Stimulated activated CD4-positive, alpha-beta T cell treated with anti-CD3 and anti-CD28 coated beads, TNF-alpha, amount 100 ng/mL, for 1 hour (primary cell): ENCODE measurements around the gene PARP14.
A peak's percentile ranks its signal among the peaks of the same experiment; 100 is the strongest.
"Not testable (repeated sequence)": the region's sequence is repeated elsewhere in the genome, so short reads cannot be mapped to it uniquely, and the experiment has no call there.

Experiments used
- DNase-seq, 3 donors: peaks; one replicate each; pipeline ENCODE4 v3.0.0-alpha.2; 2020; ENCODE audit warnings: low read depth in 3 of 3, low spot score in 1 of 3

The PARP14 gene, protein sequence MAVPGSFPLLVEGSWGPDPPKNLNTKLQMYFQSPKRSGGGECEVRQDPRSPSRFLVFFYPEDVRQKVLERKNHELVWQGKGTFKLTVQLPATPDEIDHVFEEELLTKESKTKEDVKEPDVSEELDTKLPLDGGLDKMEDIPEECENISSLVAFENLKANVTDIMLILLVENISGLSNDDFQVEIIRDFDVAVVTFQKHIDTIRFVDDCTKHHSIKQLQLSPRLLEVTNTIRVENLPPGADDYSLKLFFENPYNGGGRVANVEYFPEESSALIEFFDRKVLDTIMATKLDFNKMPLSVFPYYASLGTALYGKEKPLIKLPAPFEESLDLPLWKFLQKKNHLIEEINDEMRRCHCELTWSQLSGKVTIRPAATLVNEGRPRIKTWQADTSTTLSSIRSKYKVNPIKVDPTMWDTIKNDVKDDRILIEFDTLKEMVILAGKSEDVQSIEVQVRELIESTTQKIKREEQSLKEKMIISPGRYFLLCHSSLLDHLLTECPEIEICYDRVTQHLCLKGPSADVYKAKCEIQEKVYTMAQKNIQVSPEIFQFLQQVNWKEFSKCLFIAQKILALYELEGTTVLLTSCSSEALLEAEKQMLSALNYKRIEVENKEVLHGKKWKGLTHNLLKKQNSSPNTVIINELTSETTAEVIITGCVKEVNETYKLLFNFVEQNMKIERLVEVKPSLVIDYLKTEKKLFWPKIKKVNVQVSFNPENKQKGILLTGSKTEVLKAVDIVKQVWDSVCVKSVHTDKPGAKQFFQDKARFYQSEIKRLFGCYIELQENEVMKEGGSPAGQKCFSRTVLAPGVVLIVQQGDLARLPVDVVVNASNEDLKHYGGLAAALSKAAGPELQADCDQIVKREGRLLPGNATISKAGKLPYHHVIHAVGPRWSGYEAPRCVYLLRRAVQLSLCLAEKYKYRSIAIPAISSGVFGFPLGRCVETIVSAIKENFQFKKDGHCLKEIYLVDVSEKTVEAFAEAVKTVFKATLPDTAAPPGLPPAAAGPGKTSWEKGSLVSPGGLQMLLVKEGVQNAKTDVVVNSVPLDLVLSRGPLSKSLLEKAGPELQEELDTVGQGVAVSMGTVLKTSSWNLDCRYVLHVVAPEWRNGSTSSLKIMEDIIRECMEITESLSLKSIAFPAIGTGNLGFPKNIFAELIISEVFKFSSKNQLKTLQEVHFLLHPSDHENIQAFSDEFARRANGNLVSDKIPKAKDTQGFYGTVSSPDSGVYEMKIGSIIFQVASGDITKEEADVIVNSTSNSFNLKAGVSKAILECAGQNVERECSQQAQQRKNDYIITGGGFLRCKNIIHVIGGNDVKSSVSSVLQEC (N-terminal part only)

DNA sequence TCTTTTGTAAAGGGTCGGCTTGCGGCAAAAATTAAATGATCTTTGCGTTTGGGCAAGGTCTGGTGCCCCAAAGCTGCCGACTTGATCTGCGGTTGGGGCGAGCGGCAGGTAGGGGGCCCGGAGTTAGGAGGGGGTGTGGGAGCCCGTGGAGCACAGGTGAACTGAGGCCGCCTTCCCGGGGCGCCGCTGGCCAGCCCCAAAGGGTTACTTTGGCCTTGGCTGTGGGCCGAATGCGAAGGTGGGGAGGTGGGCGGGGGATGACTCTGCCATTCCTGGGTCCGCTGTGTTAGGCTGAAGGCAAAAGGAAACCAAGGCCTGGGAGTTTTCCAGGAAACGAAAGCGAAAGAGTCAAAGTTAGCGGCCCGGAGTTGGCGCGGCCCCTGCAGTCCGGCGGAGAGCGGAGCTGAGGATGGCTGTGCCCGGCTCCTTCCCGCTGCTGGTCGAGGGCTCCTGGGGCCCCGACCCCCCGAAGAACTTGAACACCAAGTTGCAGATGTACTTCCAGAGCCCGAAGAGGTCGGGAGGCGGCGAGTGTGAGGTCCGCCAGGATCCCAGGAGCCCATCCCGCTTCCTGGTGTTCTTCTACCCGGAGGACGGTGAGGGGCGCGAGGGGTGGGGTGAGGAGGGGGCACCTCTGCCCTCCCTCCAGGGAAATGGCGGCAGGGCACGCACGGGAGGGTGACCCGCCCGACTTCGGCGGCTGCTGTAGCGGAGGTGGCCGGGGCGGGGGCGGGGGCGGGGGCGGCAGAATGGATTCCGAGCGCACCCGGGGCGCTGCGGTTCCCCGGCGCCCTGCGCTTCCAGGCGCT lies at the start of gene PARP14:
Gene PARP14, plus strand, starts transcription at position 365 of the 809 bp plus-strand sequence. Its CDS starts 45 bp downstream, at position 410.
- DNase-seq, result peak; percentile 8 to 46 (median 35)

- no peak for DNase-seq
These were observed 44.9 kb upstream of the PARP14 start for GRCh38 chr3:122635789-122636188.

- no peak for DNase-seq
These were observed 43.9 kb upstream of the PARP14 start for GRCh38 chr3:122636697-122637096.

DNA sequence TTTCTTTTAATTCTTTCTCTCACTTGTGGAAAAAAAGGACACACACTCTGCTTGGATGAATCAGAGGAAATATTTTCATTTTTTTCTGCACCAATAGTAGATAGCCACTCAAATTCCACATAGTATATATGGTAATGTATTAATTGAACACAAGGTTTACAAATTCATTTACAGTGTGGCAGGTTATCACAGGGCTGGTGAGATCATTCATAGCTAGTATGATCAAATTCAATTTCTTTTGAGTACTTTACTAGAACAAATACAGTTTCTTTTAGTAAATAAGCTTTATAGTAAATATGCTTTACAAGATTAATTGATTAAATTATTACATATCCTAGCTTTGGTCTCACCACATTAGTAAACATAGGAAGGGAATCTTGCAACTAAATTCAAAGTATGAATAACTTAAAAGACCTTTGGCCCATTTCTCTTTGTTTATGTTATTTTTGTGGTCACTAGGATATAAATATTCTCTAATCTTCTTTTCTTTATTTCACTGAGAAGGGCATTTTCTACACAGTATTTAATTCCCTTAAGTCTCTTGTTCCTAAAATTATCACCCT lies 40.1 kb upstream of the PARP14 start:
- DNase-seq, result no peak

GRCh38 chr3:122642935-122643334 lies 37.7 kb upstream of the PARP14 start:
- DNase-seq, result no peak

DNA sequence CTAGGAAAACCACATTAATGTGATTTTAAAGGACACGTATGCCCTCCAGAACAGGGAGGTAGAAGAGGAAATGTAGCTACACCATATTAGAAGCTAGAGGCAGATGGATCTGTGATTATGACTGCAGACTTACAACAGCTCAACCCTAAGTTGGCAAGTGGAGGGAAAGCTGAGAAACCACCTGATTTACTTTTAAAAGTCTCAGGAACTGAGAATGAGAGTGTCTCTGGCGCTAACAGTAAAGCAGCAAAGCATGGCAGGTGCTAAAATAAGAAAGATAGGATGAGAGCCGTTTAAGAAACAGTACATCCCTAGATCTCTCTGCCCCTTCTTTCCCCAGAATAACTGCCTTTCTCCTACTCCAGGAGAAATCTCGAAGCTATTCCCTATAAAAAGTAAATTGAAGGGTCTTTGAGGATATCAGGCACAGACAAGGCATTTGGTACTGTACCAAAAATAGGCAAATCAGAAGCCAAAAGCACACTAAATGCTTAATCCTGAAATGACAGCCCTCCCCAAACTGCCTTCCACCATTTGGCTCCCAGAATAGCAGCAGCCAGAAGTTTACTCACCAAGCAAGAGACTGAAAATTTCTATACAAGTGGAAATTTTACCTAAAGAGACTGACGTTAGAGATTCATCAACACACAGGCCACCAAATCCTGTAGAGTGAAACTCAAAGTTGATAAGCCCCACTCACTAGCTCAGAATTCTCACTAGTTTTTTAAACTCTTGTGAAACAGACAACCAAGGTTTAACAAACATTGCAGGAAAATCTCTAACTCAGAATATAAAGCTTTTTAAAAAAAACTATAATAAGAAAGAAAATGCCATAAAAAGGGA lies 34.3 kb upstream of the PARP14 start:
- DNase-seq, result no peak

DNA sequence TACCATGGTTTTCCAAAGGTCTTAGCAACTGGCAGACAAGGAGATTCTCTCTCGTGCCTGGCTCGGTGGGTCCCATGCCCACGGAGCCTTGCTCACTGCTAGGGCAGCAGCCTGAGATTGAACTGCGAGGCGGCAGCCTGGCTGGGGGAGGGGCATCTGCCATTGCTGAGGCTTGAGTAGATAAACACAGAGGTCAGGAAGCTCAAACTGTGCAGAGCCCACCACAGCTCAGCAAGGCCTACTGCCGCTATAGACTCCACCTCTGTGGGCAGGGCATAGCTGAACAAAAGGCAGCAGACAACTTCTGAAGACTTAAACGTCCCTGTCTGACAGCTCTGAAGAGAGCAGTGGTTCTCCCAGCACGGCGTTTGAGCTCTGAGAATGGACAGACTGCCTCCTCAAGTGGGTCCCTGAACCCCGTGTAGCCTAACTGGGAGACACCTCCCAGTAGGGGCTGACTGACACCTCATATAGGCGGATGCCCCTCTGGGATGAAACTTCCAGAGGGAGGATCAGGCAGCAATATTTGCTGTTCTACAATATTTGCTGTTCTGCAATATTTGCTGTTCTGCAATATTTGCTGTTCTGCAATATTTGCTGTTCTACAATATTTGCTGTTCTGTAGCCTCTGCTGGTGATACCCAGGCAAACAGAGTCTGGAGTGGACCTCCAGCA lies 29.3 kb upstream of the PARP14 start:
- not testable (repeated sequence) for DNase-seq

GRCh38 chr3:122651962-122652361 lies 28.7 kb upstream of the PARP14 start:
- DNase-seq, result not testable (repeated sequence)

DNA sequence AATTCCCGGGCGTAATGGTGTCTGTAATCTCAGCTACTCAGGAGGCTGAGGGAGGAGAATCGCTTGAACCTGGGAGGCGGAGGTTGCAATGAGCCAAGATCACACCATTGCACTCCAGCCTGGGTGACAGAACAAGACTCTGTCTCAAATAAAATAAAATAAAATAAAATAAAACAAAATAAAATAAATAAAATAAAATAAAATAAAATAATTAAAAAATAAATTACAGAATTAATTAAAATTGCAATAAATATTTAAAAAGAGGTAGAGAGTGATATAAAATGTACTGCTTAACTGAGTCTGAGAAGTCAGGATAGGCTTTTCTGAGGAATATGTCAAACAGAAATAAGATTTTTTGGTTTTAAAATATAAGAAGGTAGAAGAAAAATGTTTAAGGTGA lies 22.3 kb upstream of the PARP14 start:
- not testable (repeated sequence) for DNase-seq

GRCh38 chr3:122660297-122660974 lies 20.2 kb upstream of the PARP14 start:
- no peak for DNase-seq

GRCh38 chr3:122661633-122662032 lies 19.0 kb upstream of the PARP14 start:
- no peak for DNase-seq

DNA sequence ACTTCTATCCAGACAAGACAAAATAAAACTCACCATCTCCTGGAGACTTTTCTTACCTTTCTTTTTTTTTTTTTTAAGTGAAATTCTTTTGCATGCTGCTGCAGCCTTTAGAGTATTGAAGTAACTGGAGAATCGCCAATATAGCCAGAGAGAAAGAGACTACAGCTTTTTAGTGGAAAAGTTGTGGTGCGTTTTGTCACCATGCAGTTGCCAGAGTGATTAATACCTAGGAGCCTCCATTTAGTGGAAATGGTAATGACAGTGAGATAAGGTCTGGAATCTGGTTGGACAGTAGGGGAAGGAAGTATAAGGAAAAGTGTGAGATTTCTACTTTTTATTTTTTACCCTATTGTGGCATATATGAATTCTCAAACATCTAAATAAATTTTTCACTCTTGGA lies 18.1 kb upstream of the PARP14 start:
- DNase-seq, result no peak

- no peak for DNase-seq
These were observed 15.3 kb upstream of the PARP14 start for GRCh38 chr3:122665226-122665786.

DNA sequence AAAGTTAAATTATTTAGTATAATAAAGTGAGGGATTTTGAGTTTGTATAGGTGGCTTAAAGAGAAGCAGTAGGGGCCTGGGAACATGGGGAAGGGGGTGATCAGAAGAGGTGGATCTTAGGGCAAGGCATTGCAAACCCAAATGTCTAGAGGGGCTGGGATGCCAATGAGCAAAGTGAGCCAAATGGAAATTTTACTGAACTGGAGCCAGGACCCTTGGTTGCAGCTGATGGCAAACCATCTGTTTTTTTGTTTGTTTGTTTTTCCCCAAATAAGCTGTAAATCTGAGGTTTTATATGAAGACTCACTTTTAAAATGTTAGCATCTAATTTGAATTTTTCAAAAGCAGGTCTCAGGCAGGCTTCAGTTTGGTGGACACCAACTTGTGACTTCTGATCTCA lies 14.8 kb upstream of the PARP14 start:
- no peak for DNase-seq

DNA sequence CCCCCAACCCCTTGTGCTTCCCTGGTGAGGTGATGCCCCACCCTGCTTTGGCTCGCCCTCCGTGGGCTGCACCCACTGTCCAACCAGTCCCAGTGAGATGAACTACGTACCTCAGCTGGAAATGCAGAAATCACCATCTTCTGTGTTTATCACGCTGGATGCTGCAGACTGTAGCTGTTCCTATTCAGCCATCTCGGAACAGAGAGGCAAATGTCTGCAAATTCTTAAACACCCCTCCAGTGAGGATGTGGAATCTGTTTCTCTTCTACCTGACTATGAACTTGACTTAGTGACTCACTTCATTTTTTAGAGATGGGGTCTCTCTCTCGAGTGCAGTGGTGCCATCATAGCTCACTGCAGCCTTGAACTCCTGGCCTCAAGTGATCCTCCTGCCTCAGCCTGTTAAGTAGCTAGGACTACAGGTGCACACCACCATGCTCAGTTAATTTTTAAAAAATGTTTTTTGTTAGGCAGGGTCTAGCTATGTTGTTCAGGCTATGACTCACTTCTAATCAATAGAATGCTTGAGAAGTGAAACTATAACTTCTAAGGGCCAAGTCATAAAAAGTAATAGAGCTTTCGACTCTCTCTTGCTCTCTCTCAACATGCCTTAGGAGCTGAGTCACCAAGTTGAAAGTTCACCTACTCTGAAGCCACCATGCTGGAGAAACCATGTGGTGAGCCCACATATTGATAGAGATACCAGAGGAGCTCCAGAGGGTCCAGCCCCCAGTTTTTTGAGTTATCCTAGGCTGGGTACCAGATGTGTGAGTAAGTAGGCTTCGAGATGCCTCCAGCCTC lies 11.5 kb upstream of the PARP14 start:
- no peak for DNase-seq

GRCh38 chr3:122671553-122671952 lies 9.1 kb upstream of the PARP14 start:
- no peak for DNase-seq

- DNase-seq, result no peak
These were observed 6.3 kb upstream of the PARP14 start for GRCh38 chr3:122674339-122674738.
